Type B pancreatic cell (in vitro differentiated cells): ENCODE measurements around the gene UFD1. TPM values are rescaled to one million over a fixed set of nuclear protein-coding genes. Genes with fewer than 3 reads are reported as not detected.
"Not testable (repeated sequence)": the region's sequence is repeated elsewhere in the genome, so short reads cannot be mapped to it uniquely, and the experiment has no call there.

Experiments
- DNase-seq: peaks from one replicate; pipeline ENCODE4 v3.0.0; 2021; ENCODE audit warnings: mixed read lengths; ENCODE audit not compliant: unreplicated experiment; ENCODE audit errors: extremely low spot score
- H3K27ac Mint-ChIP-seq: 2 replicates; pipeline ENCODE4 v1.8.0; 2021; ENCODE audit warnings: mild to moderate bottlenecking, mixed read lengths
- H3K27me3 Mint-ChIP-seq: 2 replicates; pipeline ENCODE4 v1.8.0; 2021; ENCODE audit warnings: mixed read lengths
- H3K36me3 Mint-ChIP-seq: 2 replicates; pipeline ENCODE4 v1.8.0; 2021; ENCODE audit warnings: mixed read lengths
- H3K4me1 Mint-ChIP-seq: one replicate; pipeline ENCODE4 v1.8.0; 2021; ENCODE audit warnings: mixed read lengths; ENCODE audit not compliant: unreplicated experiment
- H3K4me3 Mint-ChIP-seq: 2 replicates; pipeline ENCODE4 v1.8.0; 2021; ENCODE audit warnings: mild to moderate bottlenecking, mixed read lengths
- H3K9me3 Mint-ChIP-seq: 2 replicates; pipeline ENCODE4 v1.8.0; 2021; ENCODE audit warnings: mixed read lengths
- CTCF ChIP-seq: fragments of 200-600 bp; sonication (generic); conservative IDR thresholded peaks from 2 replicates; pipeline ENCODE4 v1.5.0; 2021; ENCODE audit warnings: antibody characterized with exemption, mild to moderate bottlenecking
- total RNA-seq: library from RNA; stranded (reverse); gene quantifications from 2 replicates; pipeline ENCODE4 v1.2.1, GENCODE V29; 2021; ENCODE audit warnings: low replicate concordance

UFD1 gene
- total RNA-seq, 1 donor from 2014 or later = 52.4 TPM

DNA sequence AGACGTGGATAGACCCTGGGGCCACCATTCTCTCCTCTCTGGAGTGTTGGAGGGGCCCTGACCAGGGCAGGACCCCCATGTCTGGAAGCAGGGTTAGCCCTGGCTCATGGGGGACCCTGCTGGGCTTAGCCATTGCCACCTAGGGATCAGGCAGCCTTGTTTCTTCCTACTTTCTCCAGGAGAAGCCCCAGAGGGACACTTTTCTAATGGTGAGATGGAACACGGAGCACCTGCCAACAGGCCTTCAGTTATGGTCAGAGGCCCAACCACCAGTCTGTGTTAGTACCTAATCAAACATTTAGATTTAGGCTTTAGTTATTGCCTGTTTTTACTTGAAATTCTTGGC lies 29.6 kb downstream of the UFD1 start:
- Mint-ChIP-seq H3K9me3 (no peaks in the 10 kb centered on the region), H3K36me3 (peaks cover 14% of the 10 kb centered on the region), H3K4me3 (peak overlapping the region; percentile 25), H3K27me3 (no peaks in the 10 kb centered on the region), H3K4me1 (peaks cover 19% of the 10 kb centered on the region), H3K27ac (no peak overlapping the region)
- TF ChIP-seq CTCF = no peak
- DNase-seq = no peak

DNA sequence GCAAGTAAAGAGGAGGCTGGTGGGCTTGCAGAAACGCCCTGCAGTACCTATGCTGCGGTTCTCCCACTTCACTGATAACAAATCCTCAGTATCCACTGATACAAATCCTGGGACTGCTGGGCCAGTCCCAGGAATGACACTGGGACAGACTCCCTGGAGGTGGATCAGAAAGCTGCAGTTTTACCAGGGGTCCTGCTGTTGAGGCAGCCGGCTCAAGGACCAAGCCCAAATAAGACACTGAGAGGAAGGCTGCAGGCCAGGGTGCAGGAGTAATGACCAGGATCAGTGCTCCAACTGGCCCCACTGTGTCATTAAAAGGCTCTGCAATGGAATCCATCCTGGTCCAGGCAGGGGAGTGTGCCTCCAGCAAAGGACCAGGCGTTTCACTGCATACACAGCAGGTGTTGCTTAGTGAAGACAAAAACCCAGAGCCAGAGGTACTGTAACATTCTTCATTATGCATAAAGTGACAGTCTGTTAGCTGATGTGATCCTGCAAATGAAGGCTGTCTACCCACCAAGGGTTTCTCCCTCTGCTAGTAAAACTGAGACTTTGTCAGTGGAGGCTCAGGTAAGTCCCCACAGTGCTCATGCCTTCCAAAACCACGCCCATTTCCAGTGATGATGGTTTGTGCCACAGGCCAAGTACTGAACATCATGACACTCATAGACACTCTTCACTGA lies 30.1 kb downstream of the UFD1 start:
- H3K9me3 Mint-ChIP-seq = no peaks in the 10 kb centered on the region
- no peak overlapping the region for H3K27ac Mint-ChIP-seq
- TF ChIP-seq CTCF = no peak
- no peaks in the 10 kb centered on the region for H3K27me3 Mint-ChIP-seq
- peaks cover 19% of the 10 kb centered on the region for H3K4me1 Mint-ChIP-seq
- H3K36me3 Mint-ChIP-seq = peaks cover 9% of the 10 kb centered on the region
- DNase-seq = no peak
- H3K4me3 Mint-ChIP-seq = peak overlapping the region; percentile 92

DNA sequence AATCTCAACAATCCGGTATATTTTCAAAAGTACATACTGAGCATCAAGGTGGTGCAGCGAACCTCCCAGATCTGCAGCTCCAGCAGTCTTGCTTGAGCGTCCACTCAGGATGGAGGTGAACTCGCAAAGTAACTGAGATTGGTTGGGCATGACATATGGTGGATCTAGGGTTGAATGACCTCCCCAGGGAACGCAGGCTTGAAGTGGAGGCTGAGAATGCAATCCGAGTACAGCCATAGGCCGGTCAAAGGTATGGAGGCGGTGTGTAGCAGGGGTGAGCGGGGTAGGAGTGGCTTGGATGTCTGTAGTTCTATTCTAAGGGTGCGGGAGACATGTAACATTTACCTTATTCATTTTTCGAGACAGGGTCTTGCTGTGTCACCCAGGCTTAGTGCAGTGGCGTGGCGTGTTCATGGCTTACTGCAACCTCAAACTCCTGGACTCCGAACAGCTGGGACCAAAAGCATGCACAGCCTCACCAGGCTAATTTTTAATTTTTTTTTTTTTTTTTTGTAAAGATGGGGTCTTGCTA lies 30.9 kb downstream of the UFD1 start:
- H3K27me3 Mint-ChIP-seq = no peaks in the 10 kb centered on the region
- H3K9me3 Mint-ChIP-seq = no peaks in the 10 kb centered on the region
- H3K36me3 Mint-ChIP-seq = peaks cover 8% of the 10 kb centered on the region
- peaks cover 19% of the 10 kb centered on the region for H3K4me1 Mint-ChIP-seq
- peak overlapping the region; percentile 93 for H3K27ac Mint-ChIP-seq
- DNase-seq = no peak
- H3K4me3 Mint-ChIP-seq = peak overlapping the region; percentile 92
- TF ChIP-seq CTCF = no peak

DNA sequence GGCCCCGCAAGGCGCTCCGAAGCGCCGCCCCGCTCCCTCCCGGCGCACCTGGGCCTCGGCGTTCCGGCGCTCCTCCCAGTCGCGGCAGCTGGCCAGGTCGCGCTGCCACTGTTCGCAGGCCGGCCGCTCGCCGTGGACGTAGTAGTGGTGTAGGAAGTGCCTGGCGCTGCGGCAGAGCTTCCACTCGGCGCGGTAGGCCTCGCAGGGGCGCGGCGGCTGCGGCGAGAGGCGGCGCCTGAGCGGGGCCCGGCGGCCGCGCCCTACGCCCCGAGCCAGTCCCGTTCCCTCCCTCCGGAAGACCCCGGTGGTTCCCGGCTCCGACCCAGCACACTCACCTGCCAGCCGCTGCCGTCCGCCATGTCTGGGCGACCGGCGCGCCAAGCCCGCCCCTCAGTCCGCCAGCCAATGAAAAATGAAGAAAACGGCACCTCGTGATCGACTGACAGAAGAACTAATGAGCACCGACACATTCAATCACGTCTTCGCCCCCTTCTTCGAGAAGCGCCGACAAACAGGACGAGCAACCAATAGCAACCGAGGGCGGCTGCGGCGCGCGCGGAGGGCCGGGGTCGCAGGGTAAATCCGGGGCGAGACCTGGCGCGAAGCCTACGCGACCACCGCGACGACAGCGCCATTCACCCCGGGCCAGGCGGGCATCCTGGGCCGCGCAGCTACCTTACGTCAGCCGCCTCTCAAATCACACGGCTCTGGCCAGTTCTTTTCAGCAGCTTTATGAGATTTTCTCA lies 31.5 kb downstream of the UFD1 start, which contains the start of gene C22orf39:
Gene C22orf39 (minus strand): TSS at position 382 of the 746 bp plus-strand sequence. CDS start 23 bp downstream, at position 359.
- Mint-ChIP-seq H3K4me3 (peak within 1 kb of the TSS; percentile 92), H3K27me3 (no peaks in the 10 kb centered on the region), H3K36me3 (peaks cover 8% of the 10 kb centered on the region), H3K27ac (peak within 1 kb of the TSS; percentile 93), H3K4me1 (peaks cover 19% of the 10 kb centered on the region), H3K9me3 (no peaks in the 10 kb centered on the region)
- peak; percentile 85 for DNase-seq
- no peak for TF ChIP-seq CTCF

DNA sequence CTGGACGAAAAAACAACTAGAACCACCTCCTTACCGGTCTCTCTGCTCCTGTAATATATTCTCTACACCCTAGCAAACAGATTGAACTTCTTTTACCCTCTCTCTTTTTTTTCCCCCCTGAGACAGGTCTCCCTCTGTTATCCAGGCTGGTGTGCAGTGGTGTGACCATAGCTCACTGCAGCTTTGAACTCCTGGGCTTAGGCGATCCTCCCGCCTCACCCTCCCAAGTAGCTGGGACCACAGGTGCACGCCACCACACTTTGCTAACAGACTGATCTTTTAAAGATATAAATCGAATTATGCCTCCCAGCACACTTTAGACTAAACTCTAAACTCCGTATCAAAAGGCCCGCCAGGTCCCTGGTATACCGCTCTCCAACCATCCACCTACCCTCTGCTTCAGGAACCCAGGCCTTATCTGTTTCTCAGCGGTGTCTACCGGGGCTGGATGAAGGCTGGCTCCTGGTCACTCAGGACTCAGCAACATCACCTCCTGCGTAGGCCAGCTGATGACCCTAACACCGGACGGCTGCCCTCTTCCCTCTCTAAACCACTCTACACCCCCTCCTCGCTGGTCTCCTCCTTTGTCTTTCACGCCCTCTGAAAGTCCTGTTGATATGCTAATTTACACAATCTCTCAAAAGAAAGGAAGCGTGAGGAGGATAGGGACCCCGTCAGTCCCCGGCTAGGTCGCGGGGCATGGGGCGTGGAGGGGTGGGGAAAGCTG lies 32.2 kb downstream of the UFD1 start:
- peaks cover 19% of the 10 kb centered on the region for H3K4me1 Mint-ChIP-seq
- TF ChIP-seq CTCF = no peak
- H3K27ac Mint-ChIP-seq = peak overlapping the region; percentile 82
- no peak for DNase-seq
- peaks cover 7% of the 10 kb centered on the region for H3K36me3 Mint-ChIP-seq
- H3K4me3 Mint-ChIP-seq = peak overlapping the region; percentile 92
- no peaks in the 10 kb centered on the region for H3K27me3 Mint-ChIP-seq
- no peaks in the 10 kb centered on the region for H3K9me3 Mint-ChIP-seq

GRCh38 chr22:19445279-19445982 lies 33.6 kb downstream of the UFD1 start:
- H3K27ac Mint-ChIP-seq = not testable (repeated sequence)

More at GRCh38 chr22:19445279-19445982, 33.6 kb downstream of the UFD1 start:
- not testable (repeated sequence) for H3K27me3 Mint-ChIP-seq, H3K36me3 Mint-ChIP-seq, H3K9me3 Mint-ChIP-seq, DNase-seq
- peak overlapping the region; percentile 70 for H3K4me3 Mint-ChIP-seq
- H3K4me1 Mint-ChIP-seq = peaks cover 19% of the 10 kb centered on the region
